Ishikawa (cell line): ENCODE results near the gene FAM149B1.
A peak's percentile ranks its signal among the peaks of the same experiment; 100 is the strongest.

Source experiments
- CEBPB ChIP-seq: IDR thresholded peaks from 2 replicates; pipeline ENCODE4 v1.6.1; 2012
- CREB1 ChIP-seq: IDR thresholded peaks from 2 replicates; pipeline ENCODE4 v1.6.1; 2012; ENCODE audit warnings: low read depth
- EGR1 ChIP-seq: IDR thresholded peaks from 2 replicates; pipeline ENCODE4 v1.6.1; 2012
- EP300 ChIP-seq: IDR thresholded peaks from 2 replicates; pipeline ENCODE4 v1.6.1; 2012; ENCODE audit warnings: borderline replicate concordance
- FOXM1 ChIP-seq: IDR thresholded peaks from 2 replicates; pipeline ENCODE4 v1.6.1; 2012; ENCODE audit warnings: low read depth, borderline replicate concordance
- NFIC ChIP-seq: IDR thresholded peaks from 2 replicates; pipeline ENCODE4 v1.6.1; 2012
- RAD21 ChIP-seq: IDR thresholded peaks from 2 replicates; pipeline ENCODE4 v1.6.1; 2012; ENCODE audit warnings: low read depth
- TAF1 ChIP-seq: IDR thresholded peaks from 2 replicates; pipeline ENCODE4 v1.6.1; 2012; ENCODE audit warnings: low read depth, mild to moderate bottlenecking
- TCF12 ChIP-seq: IDR thresholded peaks from 2 replicates; pipeline ENCODE4 v1.6.1; 2012; ENCODE audit warnings: low read depth
- TEAD4 ChIP-seq: IDR thresholded peaks from 2 replicates; pipeline ENCODE4 v1.6.1; 2012
- YY1 ChIP-seq: IDR thresholded peaks from 2 replicates; pipeline ENCODE4 v1.6.1; 2012; ENCODE audit warnings: low read depth
- ZBTB7A ChIP-seq: IDR thresholded peaks from 2 replicates; pipeline ENCODE4 v1.6.1; 2012; ENCODE audit warnings: low read depth
- TF ChIP-seq, protein P1 (sequence below): IDR thresholded peaks from 2 replicates; pipeline ENCODE4 v1.6.1; 2012
- TF ChIP-seq, protein P2 (sequence below): IDR thresholded peaks from 2 replicates; pipeline ENCODE4 v1.6.1; 2012
- TF ChIP-seq, protein P3 (sequence below): IDR thresholded peaks from 2 replicates; pipeline ENCODE4 v1.6.1; 2012; ENCODE audit warnings: low read depth, mild to moderate bottlenecking

FAM149B1 gene

DNA sequence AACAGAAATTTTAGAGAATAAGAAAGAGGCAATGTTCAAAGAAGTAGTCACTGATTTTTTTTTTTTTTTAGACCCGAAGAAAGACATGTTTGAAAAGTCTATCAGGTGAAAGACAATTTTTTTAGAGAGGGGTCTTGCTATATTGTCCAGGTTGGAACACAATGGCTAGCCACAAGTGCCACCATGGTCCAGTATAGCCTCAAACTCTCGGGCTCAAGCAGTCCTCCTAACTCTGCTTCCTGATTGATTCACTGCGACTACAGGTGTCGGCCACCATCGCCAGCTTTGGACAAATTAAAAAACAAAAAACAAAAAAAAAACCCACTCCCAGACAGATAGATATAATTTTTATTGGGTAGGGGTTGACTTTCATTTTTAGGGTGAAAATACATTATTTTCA is 22.3 kb downstream of the FAM149B1 start:
- TF ChIP-seq TAF1 (no peak), EGR1 (no peak), TCF12 (no peak), CEBPB (no peak)

DNA sequence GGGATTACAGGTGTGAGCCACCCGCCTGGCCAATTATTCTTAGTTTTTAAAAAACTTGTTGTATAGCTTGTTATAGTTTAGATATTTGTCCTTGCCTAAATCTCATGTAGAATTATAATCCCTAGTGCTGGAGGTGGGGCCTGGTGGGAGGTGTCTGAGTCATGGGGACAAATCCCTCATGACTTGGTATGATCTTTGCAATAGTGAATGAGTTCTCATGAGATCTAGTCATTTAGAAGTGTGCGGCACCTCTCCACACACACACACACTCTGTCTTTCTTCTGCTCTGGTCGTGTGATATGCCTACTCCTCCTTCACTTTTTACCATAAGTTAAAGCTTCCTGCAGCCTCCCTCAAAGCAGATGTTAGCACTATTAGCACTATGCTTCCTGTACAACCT is 37.2 kb downstream of the FAM149B1 start:
- no peak for TF ChIP-seq TCF12

DNA sequence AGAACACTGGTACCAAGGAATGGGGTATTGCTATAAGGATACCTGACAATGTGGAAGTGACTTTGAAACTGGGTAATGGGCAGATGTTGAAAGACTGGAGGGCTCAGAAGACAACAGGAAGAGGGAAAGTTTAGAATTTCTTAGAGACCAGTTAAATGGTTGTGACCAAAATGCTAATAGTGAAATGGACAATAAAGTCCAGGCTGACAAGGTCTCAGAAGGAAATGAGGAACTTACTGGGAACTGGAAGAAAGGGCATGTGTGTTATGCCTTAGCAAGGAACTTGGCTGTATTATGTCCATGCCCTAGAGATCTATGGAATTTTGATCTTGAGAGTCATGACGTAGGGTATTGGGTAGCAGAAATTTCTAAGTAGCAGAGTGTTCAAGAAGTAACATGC is 38.0 kb downstream of the FAM149B1 start:
- TF ChIP-seq TCF12, result no peak
- TF ChIP-seq TEAD4, result no peak
- TF ChIP-seq ZBTB7A, result no peak
- TF ChIP-seq, protein P1, sequence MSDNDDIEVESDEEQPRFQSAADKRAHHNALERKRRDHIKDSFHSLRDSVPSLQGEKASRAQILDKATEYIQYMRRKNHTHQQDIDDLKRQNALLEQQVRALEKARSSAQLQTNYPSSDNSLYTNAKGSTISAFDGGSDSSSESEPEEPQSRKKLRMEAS, result no peak
- TF ChIP-seq FOXM1, result no peak
- no peak for TF ChIP-seq CEBPB
- no peak for TF ChIP-seq NFIC
- TF ChIP-seq EGR1, result no peak
- TF ChIP-seq RAD21, result no peak
- TF ChIP-seq TAF1, result no peak
- no peak for TF ChIP-seq EP300
- no peak for TF ChIP-seq CREB1
- TF ChIP-seq, protein P2, sequence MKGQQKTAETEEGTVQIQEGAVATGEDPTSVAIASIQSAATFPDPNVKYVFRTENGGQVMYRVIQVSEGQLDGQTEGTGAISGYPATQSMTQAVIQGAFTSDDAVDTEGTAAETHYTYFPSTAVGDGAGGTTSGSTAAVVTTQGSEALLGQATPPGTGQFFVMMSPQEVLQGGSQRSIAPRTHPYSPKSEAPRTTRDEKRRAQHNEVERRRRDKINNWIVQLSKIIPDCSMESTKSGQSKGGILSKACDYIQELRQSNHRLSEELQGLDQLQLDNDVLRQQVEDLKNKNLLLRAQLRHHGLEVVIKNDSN, result no peak
- TF ChIP-seq, protein P3, sequence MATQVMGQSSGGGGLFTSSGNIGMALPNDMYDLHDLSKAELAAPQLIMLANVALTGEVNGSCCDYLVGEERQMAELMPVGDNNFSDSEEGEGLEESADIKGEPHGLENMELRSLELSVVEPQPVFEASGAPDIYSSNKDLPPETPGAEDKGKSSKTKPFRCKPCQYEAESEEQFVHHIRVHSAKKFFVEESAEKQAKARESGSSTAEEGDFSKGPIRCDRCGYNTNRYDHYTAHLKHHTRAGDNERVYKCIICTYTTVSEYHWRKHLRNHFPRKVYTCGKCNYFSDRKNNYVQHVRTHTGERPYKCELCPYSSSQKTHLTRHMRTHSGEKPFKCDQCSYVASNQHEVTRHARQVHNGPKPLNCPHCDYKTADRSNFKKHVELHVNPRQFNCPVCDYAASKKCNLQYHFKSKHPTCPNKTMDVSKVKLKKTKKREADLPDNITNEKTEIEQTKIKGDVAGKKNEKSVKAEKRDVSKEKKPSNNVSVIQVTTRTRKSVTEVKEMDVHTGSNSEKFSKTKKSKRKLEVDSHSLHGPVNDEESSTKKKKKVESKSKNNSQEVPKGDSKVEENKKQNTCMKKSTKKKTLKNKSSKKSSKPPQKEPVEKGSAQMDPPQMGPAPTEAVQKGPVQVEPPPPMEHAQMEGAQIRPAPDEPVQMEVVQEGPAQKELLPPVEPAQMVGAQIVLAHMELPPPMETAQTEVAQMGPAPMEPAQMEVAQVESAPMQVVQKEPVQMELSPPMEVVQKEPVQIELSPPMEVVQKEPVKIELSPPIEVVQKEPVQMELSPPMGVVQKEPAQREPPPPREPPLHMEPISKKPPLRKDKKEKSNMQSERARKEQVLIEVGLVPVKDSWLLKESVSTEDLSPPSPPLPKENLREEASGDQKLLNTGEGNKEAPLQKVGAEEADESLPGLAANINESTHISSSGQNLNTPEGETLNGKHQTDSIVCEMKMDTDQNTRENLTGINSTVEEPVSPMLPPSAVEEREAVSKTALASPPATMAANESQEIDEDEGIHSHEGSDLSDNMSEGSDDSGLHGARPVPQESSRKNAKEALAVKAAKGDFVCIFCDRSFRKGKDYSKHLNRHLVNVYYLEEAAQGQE, result no peak

DNA sequence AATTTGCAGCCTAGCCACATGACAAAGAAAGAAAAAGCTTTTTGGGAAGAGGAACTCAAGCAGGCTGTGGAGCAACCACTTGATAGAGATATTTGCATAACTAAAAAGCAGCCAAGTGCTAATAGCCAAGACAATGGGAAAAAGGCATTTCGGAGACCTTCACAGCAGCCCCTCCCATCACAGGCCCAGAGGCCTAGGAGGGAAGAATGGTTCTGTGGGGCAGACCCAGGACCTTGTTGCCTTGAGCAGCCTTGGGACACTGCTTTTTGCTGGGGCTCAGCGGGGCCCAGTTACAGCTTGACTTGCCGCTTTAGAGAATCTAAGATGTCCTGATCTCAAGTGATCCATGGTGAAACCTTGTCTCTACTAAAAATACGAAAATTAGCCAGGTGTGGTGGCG is 38.5 kb downstream of the FAM149B1 start:
- TF ChIP-seq, protein P3, result no peak
- no peak for TF ChIP-seq FOXM1

DNA sequence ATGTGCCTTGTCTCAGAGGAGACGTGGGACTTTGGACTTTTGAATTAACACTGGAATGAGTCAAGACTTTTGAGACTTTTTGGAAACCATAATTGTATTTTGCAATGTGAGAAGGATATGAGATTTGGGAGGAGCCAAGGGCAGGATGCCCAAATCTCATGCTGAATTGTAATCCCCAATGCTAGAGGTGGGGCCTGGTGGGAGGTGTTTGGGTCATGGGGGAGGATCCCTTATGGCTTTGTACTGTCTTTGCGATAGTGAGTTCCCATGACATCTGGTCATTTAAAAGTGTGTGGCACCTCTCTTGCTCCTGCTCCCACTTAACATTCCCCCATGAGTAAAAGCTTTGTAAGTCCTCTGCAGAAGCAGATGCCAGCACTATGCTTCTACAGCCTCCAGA is 40.0 kb downstream of the FAM149B1 start:
- no peak for TF ChIP-seq CEBPB
- TF ChIP-seq TCF12, result no peak
- no peak for TF ChIP-seq ZBTB7A
- TF ChIP-seq TAF1, result no peak
- no peak for TF ChIP-seq FOXM1
- TF ChIP-seq, protein P1, result no peak
- TF ChIP-seq, protein P2, result no peak
- no peak for TF ChIP-seq EGR1
- TF ChIP-seq NFIC, result no peak
- TF ChIP-seq, protein P3, result no peak
- no peak for TF ChIP-seq EP300
- no peak for TF ChIP-seq TEAD4
- no peak for TF ChIP-seq CREB1
- TF ChIP-seq YY1, result no peak
- no peak for TF ChIP-seq RAD21

DNA sequence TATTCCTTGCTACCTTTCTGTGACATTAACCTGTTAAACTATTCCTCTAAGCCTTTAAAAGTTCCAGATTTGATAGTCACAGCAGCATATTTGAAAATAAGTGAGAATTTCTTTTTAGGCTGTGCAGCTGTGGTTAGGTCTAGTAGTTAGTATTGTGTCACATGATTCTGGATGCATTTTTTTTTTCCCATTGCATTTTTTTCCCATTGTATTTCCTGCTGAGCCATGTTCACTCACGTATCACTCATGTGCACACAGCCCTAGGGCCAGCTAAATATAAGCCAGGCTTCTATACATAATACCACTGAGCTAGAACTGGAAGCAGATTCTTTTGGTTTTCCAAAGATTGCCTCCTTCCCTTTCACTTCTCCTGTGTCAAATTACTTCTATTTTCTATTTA is 41.8 kb downstream of the FAM149B1 start:
- TF ChIP-seq, protein P2, result peak; percentile 78
- TF ChIP-seq TCF12 (no peak), FOXM1 (no peak), EGR1 (no peak), ZBTB7A (no peak)
